NCI-H748 treated with DMSO at 0.1 percent for 48 hours (cell line): ENCODE data around the gene C11orf98.
A peak's percentile ranks its signal among the peaks of the same experiment; 100 is the strongest.
"Not testable (repeated sequence)": the region's sequence is repeated elsewhere in the genome, so short reads cannot be mapped to it uniquely, and the experiment has no call there.

Source experiments
- DNase-seq: peaks from one replicate; lab custom pipeline; 2025; lab: John Stamatoyannopoulos, UW

The C11orf98 gene

DNA sequence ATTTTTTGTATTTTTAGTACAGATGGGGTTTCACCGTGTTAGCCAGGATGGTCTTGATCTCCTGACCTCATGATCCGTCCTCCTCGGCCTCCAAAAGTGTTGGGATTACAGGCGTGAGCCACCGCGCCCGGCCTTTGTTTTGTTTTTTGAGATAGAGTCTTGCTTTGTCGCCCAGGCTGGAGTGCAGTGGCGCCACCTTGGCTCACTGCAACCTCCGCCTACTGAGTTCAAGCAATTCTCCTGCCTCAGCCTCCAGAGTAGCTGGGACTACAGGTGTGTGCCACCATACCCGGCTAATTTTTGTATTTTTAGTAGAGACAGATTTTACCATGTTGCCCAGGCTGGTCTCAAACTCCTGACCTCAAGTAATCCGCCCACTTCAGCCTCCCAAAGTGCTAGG, 14.7 kb downstream of the C11orf98 start:
- DNase-seq: not testable (repeated sequence)

DNA sequence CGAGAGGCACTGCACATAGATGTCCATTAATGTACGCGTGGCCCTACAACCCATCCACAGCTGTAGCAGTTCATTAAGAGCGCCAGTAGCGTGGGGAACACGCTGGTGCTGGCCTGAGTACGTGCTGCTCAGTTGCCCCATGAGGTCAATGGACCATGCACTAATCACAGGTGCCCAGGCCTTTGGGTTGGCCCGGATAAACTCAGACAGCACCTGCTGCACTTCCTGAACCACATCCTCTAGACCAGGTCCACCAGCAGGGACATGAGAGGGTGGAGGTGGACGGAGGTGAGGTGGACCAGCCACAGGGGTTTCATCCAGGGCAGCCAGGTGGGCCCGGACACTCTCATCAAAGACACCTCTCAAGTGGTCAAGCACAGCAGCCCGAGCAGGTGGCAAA, 15.5 kb downstream of the C11orf98 start:
- DNase-seq: no peak

GRCh38 chr11:62648967-62649364, 16.0 kb downstream of the C11orf98 start:
- DNase-seq: no peak

GRCh38 chr11:62648185-62648966, 16.6 kb downstream of the C11orf98 start:
- no peak for DNase-seq

- DNase-seq: no peak
Measured at GRCh38 chr11:62647609-62648005, 17.4 kb downstream of the C11orf98 start.

DNA sequence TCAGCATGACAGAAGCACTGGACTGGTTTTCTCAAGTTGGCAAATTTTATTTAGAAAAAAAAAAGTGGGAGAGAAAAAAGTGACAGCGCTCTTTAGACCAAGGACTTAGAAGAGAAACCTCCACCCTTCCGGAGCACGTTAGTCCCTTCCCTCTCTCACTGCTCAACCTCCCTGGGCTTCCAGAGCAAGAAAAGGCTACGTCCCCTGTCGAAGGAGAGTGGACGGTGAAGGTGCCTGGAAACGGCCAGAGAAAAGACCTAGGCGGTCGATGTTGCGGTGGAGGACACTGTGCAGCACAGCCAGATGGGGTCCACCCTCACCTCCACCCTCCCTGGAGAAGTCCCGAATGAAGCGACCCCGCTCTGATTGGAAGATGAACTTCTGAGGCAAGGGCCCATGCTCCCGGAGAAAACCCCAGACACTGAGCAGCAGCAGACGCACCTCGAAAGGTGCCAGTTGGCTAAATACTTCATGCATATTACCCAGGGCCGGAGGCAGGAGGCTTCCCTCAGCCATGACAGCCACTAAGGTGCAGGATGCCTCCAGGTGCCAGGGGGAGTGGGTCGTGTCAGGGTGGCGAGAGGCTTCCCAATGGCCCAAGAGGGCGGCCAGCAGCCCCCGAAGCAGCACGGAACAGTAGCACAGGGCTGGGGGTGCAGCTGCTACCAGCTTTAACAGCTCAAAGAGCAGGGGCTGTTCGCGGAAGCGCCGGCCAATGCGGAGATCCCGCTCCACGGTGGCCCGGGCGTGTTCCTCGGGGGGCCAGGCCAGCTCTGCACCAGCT, 18.0 kb downstream of the C11orf98 start:
- no peak for DNase-seq

GRCh38 chr11:62645946-62646824, 18.8 kb downstream of the C11orf98 start, which contains the start of gene GANAB:
GANAB (minus strand) TSS chr11:62646613; CDS start chr11:62646599, 14 bp downstream.
- peak; percentile 96 for DNase-seq

DNA sequence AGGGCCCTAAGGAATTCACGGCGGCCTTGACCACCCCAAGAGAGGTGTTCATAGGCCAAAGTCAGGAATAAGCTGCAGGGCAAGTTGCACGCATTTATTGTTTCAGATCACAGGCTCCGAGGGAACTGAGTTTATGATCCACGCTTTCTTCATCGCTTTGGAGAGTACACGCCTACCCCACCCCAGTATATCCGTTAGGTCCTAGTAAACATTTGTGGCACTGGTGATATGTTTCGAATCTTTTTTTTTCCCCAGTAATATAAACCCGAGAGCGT, 19.4 kb downstream of the C11orf98 start:
- no peak for DNase-seq

- DNase-seq: no peak
Measured at GRCh38 chr11:62644220-62644619, 20.8 kb downstream of the C11orf98 start.

DNA sequence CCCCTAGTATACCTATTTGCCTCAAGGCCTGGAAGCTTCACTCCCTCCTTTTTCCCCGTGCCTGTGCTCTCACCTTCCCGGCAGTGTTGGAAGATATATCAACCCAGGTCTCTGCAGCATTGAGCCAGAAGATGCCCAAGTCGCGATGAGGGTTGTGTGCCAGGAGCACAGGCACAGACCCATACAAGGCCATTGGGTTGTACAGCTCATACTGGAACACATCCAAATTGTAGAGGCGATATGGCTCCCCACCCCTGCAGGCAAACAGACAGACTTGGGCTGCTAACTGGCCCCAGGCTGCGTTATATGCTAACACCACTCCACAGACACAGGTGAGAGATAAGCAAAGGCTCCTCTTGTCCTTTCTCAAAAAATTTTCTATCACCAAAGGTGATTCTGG, 32.5 kb downstream of the C11orf98 start:
- no peak for DNase-seq

GRCh38 chr11:62627713-62628112, 37.3 kb downstream of the C11orf98 start:
- no peak for DNase-seq

DNA sequence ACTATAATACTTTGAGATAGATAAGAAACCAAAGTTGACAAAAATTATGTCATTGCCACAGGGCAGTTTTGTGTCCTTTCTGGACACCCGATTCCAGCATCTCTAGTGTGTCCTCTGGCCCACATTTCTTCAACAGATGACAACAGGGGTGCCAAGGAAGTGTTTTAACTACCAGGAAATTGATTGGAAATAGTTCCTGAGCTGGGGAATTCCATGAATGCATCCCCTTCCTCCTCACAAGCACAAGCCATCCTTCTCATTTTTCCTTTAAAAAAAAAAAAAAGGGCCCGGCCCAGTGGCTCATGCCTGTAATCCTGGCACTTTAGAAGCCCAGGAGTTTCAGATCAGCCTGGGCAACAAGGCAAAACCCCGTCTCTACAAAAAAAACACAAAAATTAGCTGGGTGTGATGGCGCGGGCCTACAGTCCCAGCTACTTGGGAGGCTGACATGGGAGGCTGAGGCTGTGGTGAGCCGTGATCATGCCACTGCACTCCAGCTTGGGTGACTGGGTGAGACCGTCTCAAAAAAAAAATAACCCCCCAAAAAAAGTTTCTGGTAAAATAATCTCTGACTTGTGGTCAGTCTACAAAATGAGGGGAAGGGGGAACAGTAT, 42.4 kb downstream of the C11orf98 start:
- DNase-seq: no peak

DNA sequence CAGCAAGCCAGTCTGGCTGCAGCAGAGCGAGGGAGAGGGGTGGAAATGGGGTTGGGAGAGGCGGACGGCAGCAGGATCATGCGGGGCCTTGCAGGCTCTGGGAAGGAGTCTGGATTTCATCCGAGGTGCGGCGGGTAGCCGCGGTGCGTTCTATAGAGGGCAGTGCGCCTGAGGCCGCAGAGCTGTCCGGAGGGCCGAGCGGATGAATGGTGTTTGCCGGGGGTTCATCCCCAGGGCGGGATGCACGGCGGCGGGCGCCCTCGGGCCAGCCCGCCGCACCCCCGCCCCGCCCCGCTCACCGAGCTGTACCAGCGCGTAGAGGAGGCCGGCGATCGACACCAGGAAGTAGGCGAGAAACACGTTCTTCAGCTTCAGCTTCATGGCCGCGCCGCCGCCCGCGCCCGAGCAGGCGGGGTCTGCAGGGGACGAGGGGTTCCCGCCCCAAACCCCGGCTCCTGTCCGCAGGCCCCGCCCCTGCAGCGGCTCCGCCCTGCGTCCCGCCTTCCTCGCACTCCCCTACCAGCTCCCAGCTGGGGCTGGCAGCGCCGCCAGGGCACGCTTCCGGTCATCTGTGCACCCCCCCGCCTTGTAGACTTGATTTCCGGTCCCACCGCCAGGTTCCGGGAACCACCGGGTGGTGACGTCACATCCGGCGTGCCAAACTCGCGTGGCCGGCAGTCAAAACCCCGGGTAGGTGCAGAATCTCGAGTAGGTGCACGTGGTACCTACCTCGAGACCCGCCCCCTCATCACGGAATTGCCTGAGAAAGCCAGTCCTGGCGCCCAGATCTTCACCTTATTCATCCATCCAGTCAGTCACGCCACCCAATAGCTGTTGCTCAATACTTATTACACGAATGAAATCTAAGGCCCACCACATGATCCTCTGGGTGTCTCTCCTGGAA, 43.2 kb downstream of the C11orf98 start, which contains the start of gene B3GAT3:
Gene B3GAT3 (minus strand): TSS at position 420 of the 904 bp plus-strand sequence. CDS start 39 bp downstream, at position 381.
- DNase-seq: peak; percentile 92

GRCh38 chr11:62621027-62621566, 43.9 kb downstream of the C11orf98 start:
- no peak for DNase-seq

GRCh38 chr11:62616957-62617356, 48.1 kb downstream of the C11orf98 start:
- DNase-seq: not testable (repeated sequence)

GRCh38 chr11:62615521-62615920, 49.5 kb downstream of the C11orf98 start:
- no peak for DNase-seq

GRCh38 chr11:62614275-62614674, 50.7 kb downstream of the C11orf98 start:
- DNase-seq: no peak

DNA sequence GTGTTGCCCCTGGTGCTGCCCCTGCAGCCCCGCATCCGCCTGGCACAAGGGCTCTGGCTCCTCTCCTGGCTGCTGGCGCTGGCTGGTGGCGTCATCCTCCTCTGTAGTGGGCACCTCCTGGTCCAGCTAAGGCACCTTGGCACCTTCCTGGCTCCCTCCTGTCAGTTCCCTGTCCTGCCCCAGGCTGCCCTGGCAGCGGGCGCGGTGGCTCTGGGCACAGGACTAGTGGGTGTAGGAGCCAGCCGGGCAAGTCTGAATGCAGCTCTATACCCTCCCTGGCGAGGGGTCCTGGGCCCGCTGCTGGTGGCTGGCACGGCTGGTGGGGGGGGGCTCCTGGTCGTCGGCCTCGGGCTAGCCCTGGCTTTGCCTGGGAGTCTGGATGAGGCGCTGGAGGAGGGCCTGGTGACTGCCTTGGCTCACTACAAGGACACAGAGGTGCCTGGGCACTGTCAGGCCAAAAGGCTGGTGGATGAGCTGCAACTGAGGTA, 51.7 kb downstream of the C11orf98 start:
- DNase-seq: no peak
